Measurements from ENCODE around the gene NEU1. TPM values are rescaled to one million over a fixed set of nuclear protein-coding genes. Genes with fewer than 3 reads are reported as not detected.
"Not testable (repeated sequence)": the region's sequence is repeated elsewhere in the genome, so short reads cannot be mapped to it uniquely, and the experiment has no call there.

Gene NEU1
- total RNA-seq, 1 experiment from 2014 or later, result 133 TPM

- Mint-ChIP-seq H3K4me3 (ENCODE audit: low read depth, unreplicated experiment) (peak overlapping the region; percentile 89), H3K27me3 (ENCODE audit: unreplicated experiment) (peaks cover 5% of the 10 kb centered on the region), H3K27ac (ENCODE audit: unreplicated experiment) (peak overlapping the region; percentile 95), H3K4me1 (ENCODE audit: low read depth, unreplicated experiment) (peaks cover 64% of the 10 kb centered on the region), H3K36me3 (ENCODE audit: insufficient read depth, unreplicated experiment) (peaks cover 90% of the 10 kb centered on the region), H3K9me3 (ENCODE audit: low read depth, unreplicated experiment) (no peaks in the 10 kb centered on the region)
- peak; percentile 93 for DNase-seq
- BruUV-seq (replicated peaks), result TSS peak; percentile 20
- CTCF ChIA-PET, result interaction anchor here (0.5 to 2.9 kb wide), 14 partner anchors 8 to 152 kb away, joined by 3 to 13 read pairs (median 5); partner anchors contain the start of genes ABHD16A, LSM2, LY6G5B and VARS1
- TF ChIP-seq CTCF (IDR thresholded peaks at IDR 0.05; ENCODE audit: unreplicated experiment), result no peak
- intact Hi-C loops (cut with micrococcal nuclease; ENCODE audit: unreplicated experiment), result loop anchor here (5.0 kb wide), 1 partner anchor 45 kb away; the partner anchor contains the start of gene VWA7
Observed at GRCh38 chr6:31822036-31822821, 40.4 kb downstream of the NEU1 start.

- peak; percentile 94 for DNase-seq
- intact Hi-C loops (cut with micrococcal nuclease; ENCODE audit: unreplicated experiment), result loop anchor here (2.0 to 5.0 kb wide), 3 partner anchors 13 to 44 kb away; partner anchors contain the start of genes VARS1 and VWA7
- peak overlapping the region; percentile 89 for H3K4me3 Mint-ChIP-seq (ENCODE audit: low read depth, unreplicated experiment)
Observed at GRCh38 chr6:31821301-31822035, 41.2 kb downstream of the NEU1 start.

GRCh38 chr6:31820399-31820798 lies 42.2 kb downstream of the NEU1 start:
- H3K36me3 Mint-ChIP-seq (ENCODE audit: insufficient read depth, unreplicated experiment), result peaks cover 78% of the 10 kb centered on the region
- CTCF ChIA-PET, result interaction anchor here (1.0 kb wide), 1 partner anchor 29 kb away, joined by 3 read pairs; no protein-coding TSS in a partner anchor
- H3K4me1 Mint-ChIP-seq (ENCODE audit: low read depth, unreplicated experiment), result peaks cover 51% of the 10 kb centered on the region
- H3K9me3 Mint-ChIP-seq (ENCODE audit: low read depth, unreplicated experiment); BruUV-seq (replicated peaks); DNase-seq; H3K27me3 Mint-ChIP-seq (ENCODE audit: unreplicated experiment): not testable (repeated sequence)
- intact Hi-C loops (cut with micrococcal nuclease; ENCODE audit: unreplicated experiment), result loop anchor here (2.0 to 5.0 kb wide), 3 partner anchors 14 to 43 kb away; partner anchors contain the start of genes VARS1 and VWA7
- peak overlapping the region; percentile 95 for H3K27ac Mint-ChIP-seq (ENCODE audit: unreplicated experiment)
- peak overlapping the region; percentile 89 for H3K4me3 Mint-ChIP-seq (ENCODE audit: low read depth, unreplicated experiment)

More at GRCh38 chr6:31821301-31822035, 41.2 kb downstream of the NEU1 start:
- no peak for TF ChIP-seq CTCF (IDR thresholded peaks at IDR 0.05; ENCODE audit: unreplicated experiment)
- CTCF ChIA-PET, result interaction anchor here (0.6 to 2.9 kb wide), 9 partner anchors 8 to 175 kb away, joined by 3 to 13 read pairs (median 7); partner anchors contain the start of genes ABHD16A, LSM2, VARS1 and VWA7
- peak overlapping the region; percentile 95 for H3K27ac Mint-ChIP-seq (ENCODE audit: unreplicated experiment)
- H3K27me3 Mint-ChIP-seq (ENCODE audit: unreplicated experiment), result no peaks in the 10 kb centered on the region
- no TSS peak for BruUV-seq (replicated peaks)
- H3K36me3 Mint-ChIP-seq (ENCODE audit: insufficient read depth, unreplicated experiment), result peaks cover 84% of the 10 kb centered on the region
- peaks cover 58% of the 10 kb centered on the region for H3K4me1 Mint-ChIP-seq (ENCODE audit: low read depth, unreplicated experiment)
- H3K9me3 Mint-ChIP-seq (ENCODE audit: low read depth, unreplicated experiment), result no peaks in the 10 kb centered on the region

GRCh38 chr6:31819871-31820299 lies 42.7 kb downstream of the NEU1 start:
- Mint-ChIP-seq H3K27me3 (ENCODE audit: unreplicated experiment) (no peaks in the 10 kb centered on the region), H3K4me3 (ENCODE audit: low read depth, unreplicated experiment) (peak overlapping the region; percentile 89), H3K9me3 (ENCODE audit: low read depth, unreplicated experiment) (no peaks in the 10 kb centered on the region), H3K4me1 (ENCODE audit: low read depth, unreplicated experiment) (peaks cover 46% of the 10 kb centered on the region), H3K36me3 (ENCODE audit: insufficient read depth, unreplicated experiment) (peaks cover 78% of the 10 kb centered on the region), H3K27ac (ENCODE audit: unreplicated experiment) (peak overlapping the region; percentile 40)
- BruUV-seq (replicated peaks), result no TSS peak
- TF ChIP-seq CTCF (IDR thresholded peaks at IDR 0.05; ENCODE audit: unreplicated experiment), result no peak
- intact Hi-C loops (cut with micrococcal nuclease; ENCODE audit: unreplicated experiment), result loop anchor here (2.0 to 5.0 kb wide), 3 partner anchors 15 to 43 kb away; partner anchors contain the start of genes VARS1 and VWA7
- no peak for DNase-seq
- CTCF ChIA-PET, result interaction anchor here (0.6 to 1.6 kb wide), 4 partner anchors 11 to 47 kb away, joined by 3 to 6 read pairs (median 3); partner anchors contain the start of gene LSM2

GRCh38 chr6:31817929-31818511 lies 44.6 kb downstream of the NEU1 start:
- H3K36me3 Mint-ChIP-seq (ENCODE audit: insufficient read depth, unreplicated experiment), result peaks cover 82% of the 10 kb centered on the region
- intact Hi-C loops (cut with micrococcal nuclease; ENCODE audit: unreplicated experiment); H3K27me3 Mint-ChIP-seq (ENCODE audit: unreplicated experiment); H3K9me3 Mint-ChIP-seq (ENCODE audit: low read depth, unreplicated experiment); DNase-seq; BruUV-seq (replicated peaks): not testable (repeated sequence)
- H3K27ac Mint-ChIP-seq (ENCODE audit: unreplicated experiment), result peak overlapping the region; percentile 40
- peak overlapping the region; percentile 89 for H3K4me3 Mint-ChIP-seq (ENCODE audit: low read depth, unreplicated experiment)
- CTCF ChIA-PET, result interaction anchor here (0.7 to 1.6 kb wide), 3 partner anchors 11 to 45 kb away, joined by 3 to 4 read pairs (median 3); partner anchors contain the start of genes LSM2 and VARS1
- peaks cover 44% of the 10 kb centered on the region for H3K4me1 Mint-ChIP-seq (ENCODE audit: low read depth, unreplicated experiment)

GRCh38 chr6:31817133-31817928 lies 45.3 kb downstream of the NEU1 start:
- CTCF ChIA-PET, result interaction anchor here (0.6 to 1.0 kb wide), 3 partner anchors 11 to 22 kb away, joined by 3 to 4 read pairs (median 3); partner anchors contain the start of genes LSM2 and VARS1
- DNase-seq; intact Hi-C loops (cut with micrococcal nuclease; ENCODE audit: unreplicated experiment); BruUV-seq (replicated peaks); H3K27me3 Mint-ChIP-seq (ENCODE audit: unreplicated experiment); H3K9me3 Mint-ChIP-seq (ENCODE audit: low read depth, unreplicated experiment): not testable (repeated sequence)
- Mint-ChIP-seq H3K27ac (ENCODE audit: unreplicated experiment) (peak overlapping the region; percentile 40), H3K4me1 (ENCODE audit: low read depth, unreplicated experiment) (peaks cover 42% of the 10 kb centered on the region), H3K4me3 (ENCODE audit: low read depth, unreplicated experiment) (peak overlapping the region; percentile 89), H3K36me3 (ENCODE audit: insufficient read depth, unreplicated experiment) (peaks cover 75% of the 10 kb centered on the region)
